Fibroblast of skin of right biceps (primary cell): ENCODE data around the gene DCAF6.

Experiments used
- DNase-seq: peaks from one replicate; pipeline ENCODE4 v3.0.0-alpha.2; 2013

DCAF6 gene

DNA sequence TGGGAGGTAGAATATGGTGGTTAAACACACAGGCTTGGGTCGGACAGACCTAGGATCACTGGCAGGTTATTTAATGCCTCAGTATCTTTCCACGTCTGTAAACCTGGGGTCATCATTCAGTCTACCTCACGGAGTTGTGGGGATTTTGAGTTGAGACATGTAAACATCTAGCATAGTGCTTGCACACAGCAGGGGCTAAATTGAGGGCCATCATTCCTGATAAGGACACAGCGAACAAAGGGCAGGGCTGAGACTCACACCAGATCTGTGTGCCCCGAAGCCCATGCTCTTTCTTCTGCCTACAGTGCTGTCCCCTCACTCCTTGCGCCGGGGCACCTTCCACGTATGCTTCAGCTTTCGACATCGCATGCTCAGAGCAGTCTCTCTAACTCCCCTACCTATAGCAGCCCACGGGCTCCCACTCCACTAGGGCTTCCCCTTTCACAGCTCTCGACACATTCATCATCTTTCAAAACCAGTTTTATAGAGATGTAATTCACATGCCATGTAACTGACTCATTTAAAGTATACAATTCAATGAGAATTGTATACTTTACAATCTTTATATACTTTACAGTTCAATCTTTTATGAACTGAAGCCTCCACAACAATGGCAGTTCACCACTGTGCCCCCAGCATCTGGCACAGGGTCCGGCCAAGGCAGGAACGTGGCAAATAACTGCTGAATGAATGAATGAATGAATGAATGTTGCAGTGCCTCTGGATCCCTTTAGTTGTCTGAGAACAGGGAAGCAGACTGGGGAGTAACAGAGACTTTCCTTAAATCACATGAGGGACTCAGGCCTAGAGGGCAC, 152.2 kb downstream of the DCAF6 start:
- no peak for DNase-seq

DNA sequence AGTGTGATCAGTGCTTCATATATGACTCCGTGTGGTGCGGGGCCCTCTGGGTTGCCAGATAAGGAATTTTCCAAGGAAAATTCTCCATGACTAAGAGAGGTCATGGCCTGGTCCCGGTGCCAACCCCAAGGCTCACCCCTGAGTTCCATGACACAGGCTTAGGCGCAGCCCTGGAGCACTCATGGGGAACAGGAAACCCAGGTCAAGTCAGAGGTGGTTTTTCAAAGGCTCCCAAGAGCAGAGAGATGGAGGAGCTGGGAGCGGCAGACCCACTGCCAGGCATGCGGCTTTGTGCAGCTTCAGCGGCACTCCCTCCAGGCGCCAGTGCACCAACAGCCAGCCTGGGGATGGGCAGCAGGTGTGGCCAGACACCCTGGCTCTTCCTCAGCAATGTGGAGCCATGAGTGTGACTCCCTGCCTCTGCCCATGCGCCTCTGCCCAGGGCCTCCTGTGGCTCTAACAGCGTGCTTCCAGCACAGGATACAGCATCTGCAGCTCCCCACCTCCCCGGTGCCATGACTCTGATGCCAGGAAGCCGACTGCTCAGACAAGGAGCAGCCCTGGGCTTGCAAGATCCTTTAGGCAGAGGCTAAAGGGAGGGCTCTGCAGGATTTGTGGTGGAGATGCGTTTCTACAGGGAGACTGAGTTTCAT, 153.0 kb downstream of the DCAF6 start:
- no peak for DNase-seq

DNA sequence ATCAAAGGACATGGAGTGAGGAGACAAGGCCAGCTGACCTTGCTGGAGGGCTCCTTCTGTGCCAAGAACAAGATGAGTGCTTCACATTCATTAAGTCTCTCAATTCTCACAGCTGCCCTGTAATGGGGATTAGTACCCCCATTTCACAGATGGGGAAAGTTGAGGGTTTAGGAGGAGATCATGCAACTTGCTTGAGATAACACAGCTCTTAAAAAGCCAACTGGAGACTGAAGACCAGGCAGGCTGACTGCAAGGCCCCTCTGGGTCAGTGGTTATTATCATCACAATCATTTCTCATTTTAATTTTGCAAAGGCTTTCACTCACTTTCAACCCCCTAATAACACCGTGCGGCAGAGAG, 153.5 kb downstream of the DCAF6 start:
- no peak for DNase-seq

DNA sequence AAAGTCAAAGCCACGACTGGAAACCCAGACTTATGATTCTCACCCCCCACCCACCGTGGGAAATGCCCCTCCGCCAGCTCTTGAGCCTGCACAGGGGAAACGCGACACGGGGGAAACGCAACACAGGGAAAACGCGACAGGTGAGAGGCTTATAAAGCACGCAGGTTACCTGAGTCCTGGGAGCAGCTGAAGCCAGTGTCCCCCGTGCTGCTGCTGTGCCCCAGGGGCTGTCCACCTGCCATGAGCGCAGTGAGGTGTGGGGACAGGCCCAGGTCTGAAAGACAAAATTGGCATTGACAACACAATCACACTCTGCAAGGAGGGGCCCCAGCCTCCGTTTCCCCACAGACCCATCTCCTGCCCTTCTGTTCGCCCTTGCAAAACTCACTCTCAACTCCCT, 153.9 kb downstream of the DCAF6 start:
- no peak for DNase-seq

DNA sequence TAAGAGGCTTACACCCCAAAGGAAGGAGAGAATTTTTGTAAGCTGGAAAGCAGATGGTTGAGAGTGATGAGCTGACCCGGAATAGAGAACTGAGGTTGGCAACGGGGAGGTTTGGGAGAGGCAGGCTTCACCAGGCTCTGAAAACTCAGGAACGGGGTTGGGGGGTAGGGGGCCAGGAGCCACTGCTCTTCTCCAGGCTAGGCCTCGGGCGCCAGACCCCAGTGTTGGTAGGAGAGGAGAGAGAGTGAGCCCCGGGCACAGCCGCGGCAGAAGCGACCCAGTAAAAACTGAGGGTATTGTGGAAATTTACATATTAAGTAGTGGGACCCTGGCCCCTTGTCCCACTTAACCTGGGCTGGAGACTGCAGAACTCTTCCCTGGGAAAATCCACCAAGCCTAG, 154.6 kb downstream of the DCAF6 start:
- no peak for DNase-seq

DNA sequence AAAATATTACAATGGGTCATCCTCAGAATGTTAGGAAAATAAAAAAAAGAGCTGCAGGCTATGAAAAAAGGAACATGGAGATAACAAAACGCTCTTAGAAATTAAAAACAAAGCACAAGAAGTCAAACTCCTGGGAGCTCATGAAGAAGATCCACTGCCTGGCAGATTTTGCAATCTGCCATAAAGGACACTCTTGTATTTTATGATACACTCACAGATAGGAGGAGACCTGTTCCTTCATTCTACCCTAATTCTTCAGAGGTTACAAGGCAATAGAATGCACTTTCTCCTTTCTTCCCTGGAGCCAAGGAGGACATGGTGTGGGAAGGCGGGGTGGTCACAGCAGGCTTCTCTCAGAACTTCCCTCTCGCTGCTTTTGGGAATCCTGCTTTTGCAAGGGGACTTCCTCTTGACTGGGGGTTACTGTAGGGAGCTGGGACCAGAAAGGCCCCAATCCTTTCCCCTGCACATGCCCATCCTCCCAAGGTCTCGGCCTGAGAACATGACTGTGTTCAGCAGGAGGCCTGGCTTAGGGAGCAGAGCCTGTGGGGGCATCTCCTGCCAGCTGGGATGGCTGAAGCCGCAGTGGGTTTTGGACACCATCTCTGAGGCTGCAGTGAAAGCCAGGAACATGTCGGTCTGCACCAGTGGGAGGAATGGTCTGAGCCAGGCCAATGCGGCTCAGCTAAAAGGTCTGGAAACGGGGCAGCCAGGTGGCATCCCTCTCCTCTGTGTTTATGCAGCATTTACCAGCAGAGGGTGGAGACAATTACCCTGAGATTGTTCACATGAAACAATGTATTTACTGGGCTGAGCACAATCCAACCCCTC, 155.5 kb downstream of the DCAF6 start:
- no peak for DNase-seq

DNA sequence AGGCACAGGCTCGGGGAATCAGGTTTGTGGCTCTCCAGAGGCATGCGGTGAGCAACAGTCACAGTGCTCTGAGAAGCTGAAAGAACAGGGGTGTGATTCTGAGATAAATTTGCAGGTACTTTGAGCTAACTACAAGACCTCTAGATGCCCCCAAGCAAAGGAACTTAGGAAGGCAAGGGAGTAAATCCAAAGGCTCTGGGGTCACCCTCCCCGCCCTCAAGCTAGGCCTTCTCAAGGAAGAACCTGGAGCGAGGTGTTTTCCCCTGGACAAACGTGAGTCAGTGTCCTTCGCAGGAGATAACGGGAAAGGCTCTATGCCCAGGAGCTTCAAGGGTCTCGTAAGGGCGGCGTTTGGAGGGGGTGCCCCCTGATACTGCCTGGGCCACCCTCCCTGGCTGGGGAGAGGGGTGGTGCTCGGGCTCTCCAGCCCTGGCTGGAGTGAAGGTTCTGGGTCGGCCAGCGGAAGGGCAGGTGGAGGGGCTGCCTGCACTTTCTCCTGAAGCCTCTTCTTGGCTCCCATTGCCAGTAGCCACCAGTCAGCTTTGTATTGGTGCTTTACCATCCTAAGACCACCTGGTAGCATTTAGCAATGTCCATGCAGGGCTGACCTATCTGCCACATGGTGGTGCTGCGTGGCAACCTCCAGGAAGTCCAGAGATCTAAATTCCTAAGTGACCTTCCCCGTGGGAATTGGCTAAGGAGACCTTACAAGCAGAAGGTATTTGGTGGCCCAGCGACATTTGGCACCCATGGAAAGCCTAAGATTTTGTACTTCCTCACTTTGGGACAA, 156.3 kb downstream of the DCAF6 start:
- no peak for DNase-seq

DNA sequence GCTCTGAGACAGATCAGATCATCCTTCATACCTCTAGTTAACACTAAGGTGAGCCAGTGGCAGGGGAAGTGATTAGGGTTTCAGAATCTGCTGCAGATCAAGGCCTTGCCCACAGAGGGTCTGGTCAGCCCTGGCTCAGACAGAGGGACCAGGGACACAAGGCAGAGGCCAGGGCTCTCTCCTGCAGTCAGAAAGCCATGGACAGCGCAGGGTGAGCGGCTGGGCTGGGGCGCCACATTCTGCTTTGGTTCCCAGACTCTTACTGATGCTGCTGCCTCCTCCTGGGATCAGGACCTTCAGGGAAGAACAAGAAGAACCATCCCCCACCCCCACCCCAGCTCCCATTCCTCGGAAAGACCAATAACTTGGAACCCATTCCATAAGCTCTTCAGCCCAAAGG, 157.1 kb downstream of the DCAF6 start:
- no peak for DNase-seq

DNA sequence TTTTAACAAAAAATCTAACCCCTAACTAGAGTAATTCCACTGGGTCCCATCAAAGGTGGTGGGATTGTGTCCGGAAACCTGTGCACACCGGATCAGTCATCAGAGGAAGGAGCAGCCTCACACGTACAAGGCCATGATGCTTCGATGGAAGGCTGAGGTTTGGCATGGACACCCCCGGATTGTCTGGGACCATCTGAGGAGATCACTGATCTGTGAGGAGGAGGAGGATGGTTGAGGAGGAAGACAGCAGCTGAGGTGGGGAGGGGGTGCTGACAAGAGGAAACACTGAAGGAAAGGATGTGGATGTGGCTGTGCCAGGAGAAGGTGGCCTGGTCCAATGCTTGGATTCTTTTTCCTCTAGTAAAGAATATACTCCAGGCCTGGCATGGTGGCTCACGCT, 159.0 kb downstream of the DCAF6 start:
- DNase-seq, result no peak

DNA sequence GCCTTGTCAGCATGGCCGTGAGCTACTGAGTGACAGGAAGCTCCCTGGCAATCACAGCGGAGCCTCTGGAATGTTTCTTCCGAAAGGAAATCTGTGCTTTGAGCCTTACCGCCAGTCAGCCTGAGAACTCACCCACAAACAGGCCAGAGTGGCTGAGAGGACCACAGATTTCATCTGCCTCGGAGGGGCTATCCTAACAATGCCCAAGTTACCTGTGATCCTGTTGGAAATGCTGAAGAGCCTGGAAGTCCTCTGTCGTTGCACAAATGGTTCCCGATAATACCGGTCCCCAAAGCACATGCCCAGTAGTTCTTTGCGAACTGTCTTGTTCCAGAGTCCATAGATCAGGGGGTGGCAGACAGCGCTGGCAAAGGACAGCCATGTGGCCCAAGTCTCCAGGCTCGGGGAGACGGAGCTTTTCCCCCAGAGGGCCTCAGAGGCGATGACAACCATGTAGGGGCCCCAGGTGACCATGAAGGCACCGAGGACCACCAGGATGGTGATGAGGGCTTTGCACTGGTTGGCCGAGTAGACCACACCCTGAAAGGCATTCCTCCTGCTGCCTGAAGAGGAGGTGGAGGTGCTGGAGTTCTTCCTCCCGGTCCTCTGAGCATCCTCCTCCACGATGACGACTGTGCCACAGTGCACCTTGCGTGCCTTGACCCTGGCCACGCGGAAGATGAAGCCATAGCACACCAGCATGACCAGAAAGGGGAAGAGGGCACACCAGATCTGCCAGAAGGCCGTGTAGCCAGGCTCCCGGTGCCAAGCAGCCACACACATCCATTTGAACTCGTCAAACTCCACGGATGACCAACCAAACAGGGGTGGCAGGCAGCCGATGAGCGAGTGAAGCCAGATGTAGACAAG, 160.0 kb downstream of the DCAF6 start:
- no peak for DNase-seq

DNA sequence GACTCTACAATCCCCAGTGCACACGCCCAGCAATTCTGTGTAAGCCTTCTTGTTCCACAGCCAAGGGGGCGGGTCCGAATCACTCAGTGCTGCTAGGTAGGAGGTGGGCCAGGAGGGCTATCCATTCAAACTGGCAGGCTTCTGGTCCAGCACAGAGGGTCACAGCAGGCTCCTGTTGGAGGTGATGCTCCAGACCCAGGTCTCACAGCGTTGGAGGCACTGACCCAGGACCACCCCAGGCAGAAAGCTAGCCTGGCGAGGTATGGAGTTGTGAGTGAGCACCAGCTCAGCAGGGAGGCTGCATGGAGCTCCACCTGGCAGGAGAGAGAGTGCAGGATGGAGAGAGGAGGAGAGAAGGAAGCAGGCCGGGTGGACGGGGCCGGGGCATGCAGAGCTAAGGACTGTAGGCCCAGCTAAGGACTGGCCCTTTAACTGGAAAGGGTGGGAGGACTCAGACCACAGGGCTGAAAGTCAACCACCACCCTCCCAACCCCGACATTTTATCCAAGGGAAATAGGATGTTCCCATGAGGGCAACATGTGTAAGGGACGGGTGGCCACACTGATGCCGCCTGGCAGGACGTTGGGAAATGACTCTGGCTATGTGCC, 161.5 kb downstream of the DCAF6 start:
- DNase-seq, result no peak

DNA sequence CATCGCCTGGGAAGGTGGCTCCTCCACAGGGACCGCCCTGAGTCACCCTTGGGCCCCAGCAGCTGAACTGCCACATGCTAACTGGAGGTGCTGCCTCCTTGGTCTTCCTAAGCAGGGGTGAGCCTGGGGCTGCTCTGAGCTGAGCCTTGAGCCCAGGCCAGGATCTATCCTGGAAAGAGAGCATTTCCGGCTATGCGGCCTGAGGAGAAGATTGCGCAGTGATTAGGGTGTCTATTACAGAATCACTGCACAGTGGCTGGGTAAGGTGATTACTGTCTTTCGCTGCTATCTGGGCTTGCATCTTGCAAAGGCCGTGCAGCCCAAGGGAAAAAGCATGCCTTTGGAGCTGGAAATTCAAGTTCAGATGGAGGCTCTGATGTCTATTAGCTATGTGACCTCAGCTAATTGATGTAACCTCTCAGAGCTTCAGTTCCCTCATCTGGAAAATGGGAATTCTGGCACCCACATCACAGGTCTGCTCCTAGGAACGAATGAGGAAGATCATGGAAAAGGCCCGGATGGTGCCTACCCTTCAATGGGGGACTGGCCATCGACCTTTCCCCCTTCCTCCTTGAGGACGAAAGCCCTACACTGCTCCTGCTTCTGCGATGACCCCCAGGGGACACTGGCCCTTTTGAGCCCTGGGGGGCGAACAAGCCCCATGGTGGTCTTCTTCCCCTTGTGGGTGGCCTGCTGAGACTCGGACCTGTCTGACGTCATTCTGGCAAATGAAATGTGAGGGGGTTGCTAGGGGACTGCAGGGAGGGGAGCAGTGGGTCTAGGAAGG, 162.2 kb downstream of the DCAF6 start:
- DNase-seq, result no peak

DNA sequence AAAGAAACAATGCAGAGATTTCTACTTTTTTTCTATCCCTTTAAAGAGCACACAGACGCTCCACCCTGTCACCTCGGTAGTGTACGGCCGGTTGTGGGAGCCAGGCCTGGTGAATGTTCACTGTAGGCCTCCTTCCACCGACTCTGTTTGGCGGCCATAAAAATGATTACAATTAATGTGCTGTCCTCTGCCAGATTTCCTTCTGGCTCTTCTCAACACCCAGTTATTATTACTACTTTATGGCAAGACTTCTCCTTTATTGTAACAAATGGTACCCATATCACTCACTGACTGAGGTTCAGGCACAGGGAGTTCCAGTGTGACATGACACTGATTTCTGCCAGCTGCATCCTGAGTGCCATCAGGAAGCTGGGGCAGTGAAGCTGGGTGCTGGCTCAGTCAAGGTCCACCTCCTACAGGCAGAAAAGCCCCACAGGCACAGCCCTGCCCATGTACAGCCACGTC, 162.9 kb downstream of the DCAF6 start:
- DNase-seq, result no peak

DNA sequence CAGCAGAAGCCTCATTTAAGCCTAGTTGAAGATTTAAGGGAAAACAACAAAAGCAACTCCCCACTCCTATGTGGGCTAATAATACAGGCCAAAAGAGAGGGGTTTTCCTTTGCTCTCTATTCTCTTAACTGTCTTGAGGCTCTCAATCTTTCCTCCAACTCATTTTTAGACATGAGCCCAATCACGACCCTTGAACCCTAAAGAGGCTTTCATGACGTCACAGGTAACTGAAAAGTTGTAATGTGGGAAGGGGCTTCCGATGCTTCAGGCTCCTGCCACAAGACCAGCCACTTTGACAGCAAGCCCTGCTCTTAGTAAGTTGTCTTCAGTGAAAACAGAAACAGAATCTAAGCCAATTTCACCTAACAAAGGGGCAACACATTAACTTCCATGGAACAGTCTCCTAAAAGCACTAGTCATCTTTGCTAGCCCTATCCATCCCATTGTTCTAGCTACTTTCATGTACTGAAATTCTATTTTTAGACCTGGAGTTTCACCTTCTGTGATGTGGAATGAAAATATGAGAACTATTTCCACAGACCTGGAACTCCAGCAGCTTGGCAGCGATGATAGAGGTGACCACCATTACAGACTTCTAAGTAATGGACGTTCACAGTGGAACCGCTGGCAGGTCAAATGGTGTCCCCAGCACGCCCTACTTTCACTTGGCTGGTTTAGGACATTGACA, 164.0 kb downstream of the DCAF6 start:
- no peak for DNase-seq

DNA sequence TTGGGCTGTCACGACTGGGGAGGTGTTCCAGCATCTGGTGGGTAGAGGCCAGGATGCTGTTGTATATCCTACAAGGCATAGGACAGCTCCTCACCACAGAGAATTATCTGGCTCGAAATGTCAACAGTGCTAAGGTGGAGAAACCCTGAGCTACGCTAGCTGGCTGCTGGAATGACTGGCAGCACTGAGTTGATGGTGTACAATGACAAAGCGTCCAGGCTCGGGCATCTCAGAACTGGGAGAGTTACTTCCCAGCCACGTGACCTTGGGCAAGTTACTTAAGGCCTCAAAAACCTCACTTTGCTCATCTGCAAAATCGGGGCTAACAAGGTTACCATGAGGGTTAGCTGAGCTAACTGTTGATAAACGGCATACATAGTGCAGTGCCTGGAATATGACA, 164.9 kb downstream of the DCAF6 start:
- no peak for DNase-seq

DNA sequence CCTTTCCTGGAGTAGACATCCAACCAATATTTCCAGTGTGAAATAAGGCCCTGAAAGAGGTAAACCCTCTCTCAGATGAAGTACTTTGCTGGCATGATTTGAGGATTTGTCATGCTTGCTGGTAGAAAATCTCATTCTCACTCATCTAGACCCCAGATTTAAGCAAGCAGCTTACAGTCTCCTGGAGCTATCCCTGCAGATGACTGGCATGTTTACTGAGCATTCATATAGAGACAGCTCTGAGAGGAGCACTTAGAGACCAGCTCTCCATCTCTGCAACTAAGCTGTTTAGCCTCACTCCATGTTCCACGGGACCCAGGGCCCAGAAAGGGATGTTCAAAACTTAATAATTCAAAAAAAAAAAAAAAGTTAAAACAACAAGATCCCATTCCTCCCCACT, 166.0 kb downstream of the DCAF6 start:
- DNase-seq, result no peak

DNA sequence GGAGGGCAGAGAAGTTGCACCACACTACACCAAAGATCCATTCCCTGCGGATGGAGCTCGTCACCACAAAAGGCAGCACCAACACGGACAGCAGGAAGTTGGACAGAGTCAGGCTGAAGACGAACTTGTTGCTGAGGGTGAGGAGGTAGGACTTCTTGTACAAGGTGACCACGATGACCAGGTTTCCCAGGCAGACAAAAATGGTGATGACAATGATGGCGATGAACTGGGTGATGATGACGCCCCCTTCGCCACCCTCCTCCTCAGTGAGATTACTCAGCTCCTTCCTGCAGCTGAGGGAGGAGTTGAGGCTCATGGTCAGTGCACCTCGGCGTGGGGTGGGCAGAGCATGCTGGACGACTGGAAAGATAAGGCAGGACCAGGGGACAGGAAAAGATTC, 168.1 kb downstream of the DCAF6 start:
- DNase-seq, result no peak

DNA sequence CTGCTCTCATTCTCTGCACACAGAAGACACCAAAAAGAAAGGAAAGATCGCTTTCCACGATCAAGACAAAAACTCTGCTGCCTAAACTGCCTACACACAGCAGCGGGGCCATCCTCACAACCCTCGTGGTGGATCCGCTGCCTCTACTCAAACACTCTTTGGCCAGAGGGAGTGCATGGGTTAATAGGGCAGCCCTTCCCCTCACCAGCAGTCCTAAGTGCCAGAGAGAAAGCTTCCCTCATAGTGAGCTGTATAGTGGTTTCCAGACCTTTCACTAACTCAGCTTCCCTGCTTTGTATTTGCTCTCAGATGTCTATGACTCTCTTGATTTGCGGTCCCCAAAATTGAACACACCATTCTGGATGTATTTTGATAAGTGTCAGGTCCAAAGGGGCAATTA, 169.4 kb downstream of the DCAF6 start:
- DNase-seq, result no peak

DNA sequence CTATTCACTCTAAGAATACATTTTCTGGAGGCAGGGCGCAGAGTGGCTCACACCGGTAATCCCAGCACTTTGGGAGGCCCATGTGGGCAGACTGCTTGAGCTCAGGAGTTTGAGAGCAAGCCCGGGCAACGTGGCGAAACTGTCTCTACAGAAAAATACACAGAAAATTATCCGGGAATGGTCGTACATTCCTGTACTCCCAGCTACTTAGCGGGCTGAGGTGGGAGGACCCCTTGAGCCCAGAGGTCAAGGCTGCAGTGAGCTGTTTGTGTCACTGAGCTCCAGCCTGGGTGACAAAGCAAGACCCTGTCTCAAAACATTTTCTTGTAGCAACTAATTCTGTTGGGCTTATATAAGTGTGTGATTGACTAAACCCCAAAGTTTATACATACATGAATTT, 169.8 kb downstream of the DCAF6 start:
- no peak for DNase-seq
